ENCODE measurements around the gene SELENOM. TPM values are rescaled to one million over a fixed set of nuclear protein-coding genes. Genes with fewer than 3 reads are reported as not detected.

Gene SELENOM
- total and polyA plus RNA-seq, 2 of the 8 experiments (the other 6 are each of a cell fraction or from before 2014, with no cell fraction given): 22.7 to 40.0 TPM

DNA sequence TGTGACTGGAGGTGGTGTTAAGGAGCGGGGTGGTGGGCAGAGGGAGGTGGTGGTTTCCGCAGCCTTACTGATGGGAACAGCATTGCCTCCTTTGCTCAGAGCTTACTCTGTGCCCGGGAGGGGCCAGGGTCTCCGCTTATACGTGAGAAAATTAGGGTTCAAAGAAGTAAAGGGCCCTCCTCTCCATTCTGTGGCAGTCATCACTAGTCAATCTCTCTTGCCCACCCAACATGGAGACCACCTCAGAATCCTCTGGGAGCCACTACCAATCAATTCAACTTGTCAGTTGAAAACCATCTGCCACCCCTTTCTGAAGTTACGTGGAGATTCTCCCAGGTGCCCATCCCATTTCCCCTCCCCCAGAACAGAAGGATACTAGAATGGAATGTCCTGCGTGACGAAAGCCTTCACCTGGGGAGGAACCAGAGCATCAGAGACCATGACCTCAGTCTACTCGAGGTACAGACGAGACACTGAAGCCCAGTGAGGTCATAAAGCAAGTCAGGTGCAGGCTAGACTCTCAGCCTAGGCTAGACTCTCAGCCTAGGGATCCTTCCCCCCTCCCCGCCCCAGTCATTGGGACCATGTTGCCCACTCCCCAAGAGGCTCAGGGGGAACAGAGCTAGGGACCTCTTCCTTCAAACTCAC is 2.0 kb downstream of the SELENOM start:
- no peak overlapping the region; the same call in 1 of the 2 replicates for H3K18ac ChIP-seq (ENCODE audit: extremely low read depth, low read length)
- H2BK12ac ChIP-seq (ENCODE audit: low read depth, low read length): peak overlapping the region; percentile 22; the same call in 1 of the 2 replicates
- H2BK5ac ChIP-seq (ENCODE audit: low read depth, low read length): no peak overlapping the region; the same call in 1 of the 2 replicates
- 74% methylated on average over 11 of the region's 11 CpGs; no CpG with 5 or more reads in 1 of the 2 experiments for WGBS, 2 experiments (ENCODE audit: extremely low coverage in 1 of 2, insufficient coverage in 1 of 2, insufficient read length in 1 of 2, insufficient replicate concordance in 2 of 2, low coverage in 1 of 2, low lambda C conversion rate in 2 of 2, missing lambda C conversion rate in 1 of 2)
- no peak overlapping the region for H3K9ac ChIP-seq (replicated peaks in 1 of 4; ENCODE audit: extremely low read depth in 1 of 4, low read depth in 3 of 4, low read length in 3 of 4)
- no peak overlapping the region for H3K27ac ChIP-seq (ENCODE audit: low read depth, low read length)
- no peak overlapping the region for H2BK20ac ChIP-seq (ENCODE audit: low read length)
- CTCF ChIA-PET (ENCODE audit: partially characterized antibody): interaction anchor here (0.7 to 16.8 kb wide), 27 partner anchors 10 to 187 kb away, joined by 3 to 207 read pairs (median 4); partner anchors contain the start of genes INPP5J, PIK3IP1, PLA2G3 and RNF185
- no peak overlapping the region for H4K8ac ChIP-seq (ENCODE audit: extremely low read depth, insufficient read depth, low read length)
- H2BK120ac ChIP-seq (replicated peaks; ENCODE audit: low read depth, low read length): no peak overlapping the region
- H3K23ac ChIP-seq (ENCODE audit: insufficient read length): no peak overlapping the region
- H2BK15ac ChIP-seq (ENCODE audit: low read length): no peak overlapping the region
- DNase-seq (ENCODE audit: low read depth in 1 of 2, low spot score in 2 of 2) (no peak), FAIRE-seq (no peak)
- H4K91ac ChIP-seq (replicated peaks; ENCODE audit: insufficient read length, low read length): no peak overlapping the region
- H3K27me3 ChIP-seq (replicated peaks in 1 of 4; ENCODE audit: control insufficient read depth in 3 of 4, extremely low read depth in 1 of 4, insufficient read depth in 3 of 4, low read length in 3 of 4): peaks cover 10 to 23% (median 22%) of the 10 kb centered on the region in 4 experiments
- H3K14ac ChIP-seq (ENCODE audit: insufficient read length): no peak overlapping the region
- H2AFZ ChIP-seq (ENCODE audit: low read length): no peak overlapping the region
- no peaks in the 10 kb centered on the region for H3K9me3 ChIP-seq (ENCODE audit: insufficient read depth in 2 of 2, low read depth in 1 of 2, low read length in 1 of 2)
- no peak overlapping the region for H3K4ac ChIP-seq (replicated peaks; ENCODE audit: insufficient read length, low read depth, low read length)
- H3K4me1 ChIP-seq (replicated peaks in 1 of 4; ENCODE audit: control insufficient read depth in 3 of 4, insufficient read depth in 4 of 4, low read length in 3 of 4): peaks cover 0 to 15% (median 11%) of the 10 kb centered on the region in 4 experiments; a peak in 5 of 7 replicates
- no peaks in the 10 kb centered on the region for H3K36me3 ChIP-seq (ENCODE audit: control insufficient read depth in 2 of 4, insufficient read depth in 4 of 4, low read length in 3 of 4)
- peak overlapping the region in 2 of 4 experiments; percentile 7 to 46; a peak in 2 of 8 replicates for H3K4me3 ChIP-seq (ENCODE audit: extremely low read depth in 1 of 4, insufficient read depth in 2 of 4, low read depth in 3 of 4, low read length in 4 of 4)
- H4K5ac ChIP-seq (ENCODE audit: insufficient read length, low read depth, low read length): no peak overlapping the region
- POLR2A ChIA-PET (ENCODE audit: partially characterized antibody): interaction anchor here (0.6 to 2.3 kb wide), 13 partner anchors 8 to 175 kb away, joined by 3 to 25 read pairs (median 4); partner anchors contain the start of genes INPP5J, MORC2, RNF185 and TUG1
- peaks cover 0 to 8% of the 10 kb centered on the region in 2 experiments for H4K20me1 ChIP-seq (replicated peaks in 1 of 2; ENCODE audit: control insufficient read depth in 1 of 2, insufficient read depth in 2 of 2, low read length in 2 of 2)
- H3K79me2 ChIP-seq (ENCODE audit: control insufficient read depth in 1 of 2, insufficient read depth in 2 of 2, low read length in 2 of 2): no peaks in the 10 kb centered on the region
- peaks cover 8% of the 10 kb centered on the region; the same call in 1 of the 2 replicates for H3K23me2 ChIP-seq (ENCODE audit: low read depth, low read length)
- H3K4me2 ChIP-seq (ENCODE audit: insufficient read depth in 1 of 2, low read depth in 2 of 2, low read length in 2 of 2): peak overlapping the region; percentile 61 to 66
- H2AK5ac ChIP-seq (ENCODE audit: low read depth, low read length): no peak overlapping the region
- H3K79me1 ChIP-seq (ENCODE audit: low read depth, low read length): no peaks in the 10 kb centered on the region; the same call in 1 of the 2 replicates
- no peak overlapping the region for H3K56ac ChIP-seq (replicated peaks; ENCODE audit: insufficient read length, low read depth, low read length)
- TF ChIP-seq, protein P1, sequence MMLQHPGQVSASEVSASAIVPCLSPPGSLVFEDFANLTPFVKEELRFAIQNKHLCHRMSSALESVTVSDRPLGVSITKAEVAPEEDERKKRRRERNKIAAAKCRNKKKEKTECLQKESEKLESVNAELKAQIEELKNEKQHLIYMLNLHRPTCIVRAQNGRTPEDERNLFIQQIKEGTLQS (IDR thresholded peaks at IDR 0.05; ENCODE audit: insufficient read depth, low read depth, low read length): no peak
- no peak for TF ChIP-seq SP1 (IDR thresholded peaks at IDR 0.05; ENCODE audit: low read depth, low read length)
- TF ChIP-seq SIRT6 (IDR thresholded peaks at IDR 0.05; ENCODE audit: low read length): no peak
- TF ChIP-seq RAD21 (IDR thresholded peaks at IDR 0.05 in 1 of 2, conservative IDR thresholded peaks at IDR 0.05 in 1 of 2; ENCODE audit: low read depth in 2 of 2, low read length in 2 of 2): no peak
- TF ChIP-seq RXRA (IDR thresholded peaks at IDR 0.05; ENCODE audit: insufficient read depth, low read depth, low read length): no peak
- TF ChIP-seq POU5F1 (IDR thresholded peaks at IDR 0.05; ENCODE audit: low read depth, low read length): no peak
- TF ChIP-seq, protein P2, sequence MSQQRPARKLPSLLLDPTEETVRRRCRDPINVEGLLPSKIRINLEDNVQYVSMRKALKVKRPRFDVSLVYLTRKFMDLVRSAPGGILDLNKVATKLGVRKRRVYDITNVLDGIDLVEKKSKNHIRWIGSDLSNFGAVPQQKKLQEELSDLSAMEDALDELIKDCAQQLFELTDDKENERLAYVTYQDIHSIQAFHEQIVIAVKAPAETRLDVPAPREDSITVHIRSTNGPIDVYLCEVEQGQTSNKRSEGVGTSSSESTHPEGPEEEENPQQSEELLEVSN (IDR thresholded peaks at IDR 0.05): no peak
- TF ChIP-seq RFX5 (IDR thresholded peaks at IDR 0.05; ENCODE audit: borderline replicate concordance, low read depth, low read length): no peak
